NCI-H128 (cell line): ENCODE data around the gene FHL3.

Source experiments
- DNase-seq: peaks from one replicate; lab custom pipeline; 2025; ENCODE audit not compliant: unreplicated experiment; lab: John Stamatoyannopoulos, UW

FHL3 gene

GRCh38 chr1:37947364-37947763 lies 58.0 kb downstream of the FHL3 start:
- no peak for DNase-seq
